ENCODE measurements around the gene ZAP70.
"Not testable (repeated sequence)": the region's sequence is repeated elsewhere in the genome, so short reads cannot be mapped to it uniquely, and the experiment has no call there.

ZAP70 gene
- 149 to 461 reads per million in 2 experiments for total RNA-seq

GRCh38 chr2:97713296-97714083, at the start of gene ZAP70:
ZAP70 (plus strand) TSS chr2:97713576; CDS start chr2:97724037, 10,461 bp downstream.
- peak; percentile 54 for DNase-seq (ENCODE audit: low read depth)

GRCh38 chr2:97663626-97663961, 49.8 kb upstream of the ZAP70 start:
- no peak for DNase-seq (ENCODE audit: low read depth)

GRCh38 chr2:97663962-97664635, 49.3 kb upstream of the ZAP70 start, which contains the start of gene ACTR1B:
ACTR1B (minus strand) TSS chr2:97664044; CDS start chr2:97663890, 154 bp downstream.
- DNase-seq (ENCODE audit: low read depth), result peak; percentile 97

- no peak for DNase-seq (ENCODE audit: low read depth)
Measured at GRCh38 chr2:97664636-97664970, 48.8 kb upstream of the ZAP70 start.

GRCh38 chr2:97669448-97669847, 43.9 kb upstream of the ZAP70 start, which contains the start of gene C2orf92:
C2orf92 (plus strand) TSS chr2:97669713; CDS start chr2:97669789, 76 bp downstream.
- DNase-seq (ENCODE audit: low read depth), result no peak

- DNase-seq (ENCODE audit: low read depth), result no peak
Measured at GRCh38 chr2:97670471-97670870, 42.9 kb upstream of the ZAP70 start.

GRCh38 chr2:97671526-97671925, 41.9 kb upstream of the ZAP70 start:
- DNase-seq (ENCODE audit: low read depth), result no peak

GRCh38 chr2:97672606-97673140, 40.7 kb upstream of the ZAP70 start:
- not testable (repeated sequence) for DNase-seq (ENCODE audit: low read depth)

- no peak for DNase-seq (ENCODE audit: low read depth)
Measured at GRCh38 chr2:97673182-97673914, 40.0 kb upstream of the ZAP70 start.

GRCh38 chr2:97673915-97674283, 39.5 kb upstream of the ZAP70 start:
- no peak for DNase-seq (ENCODE audit: low read depth)

- DNase-seq (ENCODE audit: low read depth), result no peak
Measured at GRCh38 chr2:97675430-97676113, 37.8 kb upstream of the ZAP70 start.

- DNase-seq (ENCODE audit: low read depth), result no peak
Measured at GRCh38 chr2:97676620-97677019, 36.8 kb upstream of the ZAP70 start.

- DNase-seq (ENCODE audit: low read depth), result no peak
Measured at GRCh38 chr2:97677480-97677879, 35.9 kb upstream of the ZAP70 start.

GRCh38 chr2:97678298-97678697, 35.1 kb upstream of the ZAP70 start:
- no peak for DNase-seq (ENCODE audit: low read depth)

GRCh38 chr2:97687235-97687634, 26.1 kb upstream of the ZAP70 start:
- DNase-seq (ENCODE audit: low read depth), result not testable (repeated sequence)

GRCh38 chr2:97688062-97688827, 25.1 kb upstream of the ZAP70 start:
- DNase-seq (ENCODE audit: low read depth), result no peak

- DNase-seq (ENCODE audit: low read depth), result no peak
Measured at GRCh38 chr2:97691166-97691565, 22.2 kb upstream of the ZAP70 start.

- DNase-seq (ENCODE audit: low read depth), result no peak
Measured at GRCh38 chr2:97693476-97693875, 19.9 kb upstream of the ZAP70 start.

- no peak for DNase-seq (ENCODE audit: low read depth)
Measured at GRCh38 chr2:97695744-97696143, 17.6 kb upstream of the ZAP70 start.

GRCh38 chr2:97697252-97698235, 15.8 kb upstream of the ZAP70 start:
- DNase-seq (ENCODE audit: low read depth), result peak; percentile 87

All from T follicular helper cell (primary cell).